ENCODE measurements around the gene RNPEP.
"Not testable (repeated sequence)": the region's sequence is repeated elsewhere in the genome, so short reads cannot be mapped to it uniquely, and the experiment has no call there.

RNPEP gene

GRCh38 chr1:201982623-201983379 is at the start of gene RNPEP:
Gene RNPEP, plus strand, starts transcription at chr1:201982648. Its CDS starts 19 bp downstream, at chr1:201982667.
- peak; percentile 46 to 65 for DNase-seq

DNA sequence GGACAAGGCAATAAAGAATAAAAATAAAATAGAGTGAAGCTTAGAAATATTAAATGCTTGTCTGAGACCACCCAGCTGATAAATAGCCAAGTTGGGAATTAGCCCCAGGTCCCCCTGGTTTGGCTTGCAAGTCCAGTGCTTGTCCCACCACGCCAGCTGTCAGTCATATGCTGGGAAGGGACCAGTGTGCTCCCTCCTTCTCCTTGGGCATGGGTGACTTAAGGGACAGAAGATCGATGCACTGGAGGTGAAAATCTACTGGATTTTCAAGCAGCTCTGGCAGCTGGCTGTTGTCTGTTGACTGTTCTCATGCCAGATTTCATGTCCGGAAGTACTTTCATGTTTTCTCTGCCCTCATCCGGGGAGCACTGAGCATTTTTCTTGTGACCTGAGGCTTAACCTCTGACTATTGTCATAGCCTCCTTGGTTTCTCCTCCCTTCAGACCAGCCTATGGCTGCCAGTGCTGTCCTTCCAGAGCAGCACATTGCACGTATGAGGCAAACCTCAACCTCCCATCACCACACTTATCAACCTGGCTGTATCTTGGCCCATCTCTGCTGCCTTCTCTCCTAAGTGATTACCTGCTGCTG is 48.5 kb upstream of the RNPEP start:
- no peak for DNase-seq

GRCh38 chr1:201937624-201938213 is 44.7 kb upstream of the RNPEP start:
- no peak for DNase-seq

GRCh38 chr1:201938440-201939035 is 43.9 kb upstream of the RNPEP start:
- DNase-seq: no peak

DNA sequence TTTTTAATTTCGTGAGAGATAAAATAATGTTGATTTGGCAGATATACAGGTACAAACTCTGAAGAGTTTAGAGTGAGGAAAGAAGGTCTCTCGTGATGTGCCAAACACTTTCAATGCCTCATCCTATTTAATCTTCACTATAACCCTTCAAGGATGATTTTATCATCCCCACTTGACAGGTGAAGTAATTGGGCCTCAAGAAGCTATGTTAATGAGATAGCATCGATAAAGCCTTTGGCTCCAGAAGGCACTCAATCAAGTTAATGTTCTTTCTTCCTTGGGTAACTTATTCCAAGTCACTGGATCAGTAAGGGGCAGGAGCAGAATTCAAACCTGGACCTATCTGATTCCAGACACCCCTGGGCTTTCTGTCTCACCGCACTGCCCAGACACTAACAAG is 43.3 kb upstream of the RNPEP start:
- no peak for DNase-seq

DNA sequence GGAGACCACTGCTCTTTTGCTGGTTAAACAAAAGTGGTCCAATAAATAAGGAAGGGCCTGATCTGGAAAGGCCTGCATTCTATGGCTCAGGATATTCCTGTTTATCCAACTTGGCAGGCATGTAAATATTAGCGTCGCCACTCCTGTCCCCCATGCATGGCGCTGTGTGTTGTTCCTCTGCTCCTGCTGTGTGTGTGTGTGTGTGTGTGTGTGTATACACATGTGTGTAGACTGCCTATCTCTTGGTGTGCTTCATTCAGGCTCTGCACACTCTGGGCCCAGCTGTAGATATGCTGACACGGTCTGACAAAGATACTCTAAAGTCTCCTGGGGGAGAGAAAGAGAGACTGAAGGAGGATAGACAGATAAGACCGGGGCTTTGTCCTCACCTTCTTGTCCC is 42.9 kb upstream of the RNPEP start:
- DNase-seq: no peak

- not testable (repeated sequence) for DNase-seq
These were observed 42.1 kb upstream of the RNPEP start for GRCh38 chr1:201940316-201940715.

GRCh38 chr1:201941420-201942128 is 40.9 kb upstream of the RNPEP start:
- no peak for DNase-seq

GRCh38 chr1:201942129-201942495 is 40.3 kb upstream of the RNPEP start:
- no peak for DNase-seq

DNA sequence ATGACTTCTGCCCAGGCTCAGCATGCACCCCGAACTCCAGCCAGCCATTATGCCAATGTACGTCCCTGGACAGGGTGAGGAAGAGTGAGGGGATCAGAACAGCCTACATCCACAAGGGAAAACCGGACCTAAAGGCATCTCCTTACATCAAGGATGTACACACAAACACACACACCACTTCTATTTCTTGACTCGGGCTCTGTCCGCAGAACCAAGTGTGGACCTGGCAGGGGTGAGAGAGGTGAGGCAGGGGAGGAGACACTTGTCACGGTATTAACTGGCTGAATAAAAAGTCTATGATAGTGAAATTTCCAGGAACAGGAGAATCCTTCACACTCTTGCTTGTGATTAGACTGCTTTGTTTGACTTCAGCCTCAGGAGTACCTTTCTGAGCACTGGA is 38.4 kb upstream of the RNPEP start:
- no peak for DNase-seq

GRCh38 chr1:201944639-201945038 is 37.8 kb upstream of the RNPEP start:
- no peak for DNase-seq

- no peak for DNase-seq
These were observed 37.3 kb upstream of the RNPEP start for GRCh38 chr1:201945157-201945556.

DNA sequence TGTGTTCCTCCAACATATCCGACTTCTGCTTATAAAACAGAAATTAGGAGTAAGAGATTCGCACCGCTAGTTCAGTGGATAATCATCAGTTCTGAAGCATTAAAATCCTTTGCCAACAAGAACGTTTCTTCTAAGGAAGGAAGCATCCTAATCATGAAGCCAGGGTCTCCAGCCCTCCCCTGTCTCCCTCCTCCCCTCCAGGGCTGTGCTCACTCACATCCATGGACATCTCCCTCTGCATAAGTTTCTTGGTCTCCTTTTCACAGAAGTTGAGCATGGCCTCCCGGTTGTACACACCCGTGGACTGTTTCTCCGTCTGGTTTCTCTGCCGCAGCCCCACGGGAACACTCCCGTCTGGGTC is 36.6 kb upstream of the RNPEP start:
- DNase-seq: no peak

- DNase-seq: peak in 1 of 2 donors; percentile 8
These were observed 36.1 kb upstream of the RNPEP start, which contains the start of gene LMOD1 for GRCh38 chr1:201946224-201946908. Gene LMOD1, minus strand, starts transcription at chr1:201946548. Its CDS starts 208 bp downstream, at chr1:201946340.

GRCh38 chr1:201947697-201948008 is 34.8 kb upstream of the RNPEP start:
- DNase-seq: no peak

DNA sequence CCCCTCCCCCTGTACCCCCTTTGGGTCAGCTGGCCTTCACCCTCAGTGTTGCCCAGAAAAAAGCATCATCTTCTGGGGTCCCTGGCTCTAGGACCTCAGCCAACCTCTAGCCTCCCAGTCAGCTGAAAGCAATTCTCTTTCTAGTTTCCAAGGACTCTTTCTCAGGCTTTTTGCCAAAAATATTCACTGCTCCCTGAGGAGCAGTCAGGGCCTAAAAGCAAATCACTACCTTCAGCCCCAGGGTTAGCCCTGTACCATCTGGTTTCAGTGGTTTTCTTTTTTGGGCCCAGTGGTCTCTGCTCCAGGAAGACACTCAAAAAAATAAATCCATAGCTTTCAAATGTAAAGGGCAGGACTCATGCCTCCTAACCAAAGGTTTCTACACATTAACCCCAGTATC is 33.0 kb upstream of the RNPEP start:
- no peak for DNase-seq

- peak; percentile 24 to 30 for DNase-seq
These were observed 28.0 kb upstream of the RNPEP start for GRCh38 chr1:201954263-201955008.

- peak; percentile 94 to 95 for DNase-seq
These were observed 27.3 kb upstream of the RNPEP start, which contains the start of gene TIMM17A for GRCh38 chr1:201955009-201955728. Gene TIMM17A, plus strand, starts transcription at chr1:201955503. Its CDS starts 24 bp downstream, at chr1:201955527.

GRCh38 chr1:201955729-201956143 is 26.7 kb upstream of the RNPEP start:
- DNase-seq: no peak

DNA sequence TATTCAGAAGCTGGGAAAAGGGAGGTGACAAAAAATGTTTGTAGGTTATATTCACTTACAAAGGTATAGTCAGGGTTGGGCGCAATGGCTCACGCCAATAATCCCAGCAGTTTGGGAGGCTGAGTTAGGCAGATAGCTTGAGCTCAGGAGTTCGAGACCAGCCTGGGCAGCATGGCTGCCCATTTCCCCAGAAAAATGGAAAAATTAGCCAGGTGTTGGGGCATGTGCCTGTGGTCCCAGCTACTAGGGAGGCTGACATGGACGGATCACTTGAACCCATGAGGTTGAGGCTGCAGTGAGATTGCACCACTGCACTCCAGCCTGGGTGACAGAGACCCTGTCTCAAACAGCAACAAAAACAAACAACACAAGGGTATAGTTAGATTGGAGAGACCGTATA is 24.1 kb upstream of the RNPEP start:
- DNase-seq: no peak

GRCh38 chr1:201962382-201962781 is 20.1 kb upstream of the RNPEP start:
- not testable (repeated sequence) for DNase-seq
